HG03103 (cell line): ENCODE measurements around the gene NPEPPS.

Source experiments
- ATAC-seq: cut with Tn5 transposase; IDR thresholded peaks from one replicate; pipeline ENCODE4 v1.9.1; 2021; ENCODE audit warnings: low read depth; ENCODE audit not compliant: unreplicated experiment

NPEPPS gene

DNA sequence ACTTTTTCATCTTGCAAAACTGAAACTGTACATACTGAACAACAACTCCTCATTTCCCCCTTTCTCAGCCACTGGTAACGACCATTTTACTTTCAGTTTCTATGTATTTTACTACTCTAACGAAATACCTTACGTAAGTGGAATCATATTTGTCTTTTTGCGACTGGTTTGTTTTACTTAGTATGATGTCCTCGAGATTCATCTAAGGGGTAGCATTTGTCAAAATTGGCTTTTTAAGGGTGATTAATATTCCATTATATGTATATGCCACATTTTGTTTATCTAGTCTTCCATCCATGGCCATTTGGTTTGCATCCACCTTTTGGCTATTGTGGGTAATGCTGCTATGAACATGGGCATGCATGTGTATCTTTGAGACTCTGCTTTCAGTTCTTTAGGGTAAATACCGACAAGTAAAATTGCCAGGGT is 129.2 kb downstream of the NPEPPS start:
- ATAC-seq: no peak

DNA sequence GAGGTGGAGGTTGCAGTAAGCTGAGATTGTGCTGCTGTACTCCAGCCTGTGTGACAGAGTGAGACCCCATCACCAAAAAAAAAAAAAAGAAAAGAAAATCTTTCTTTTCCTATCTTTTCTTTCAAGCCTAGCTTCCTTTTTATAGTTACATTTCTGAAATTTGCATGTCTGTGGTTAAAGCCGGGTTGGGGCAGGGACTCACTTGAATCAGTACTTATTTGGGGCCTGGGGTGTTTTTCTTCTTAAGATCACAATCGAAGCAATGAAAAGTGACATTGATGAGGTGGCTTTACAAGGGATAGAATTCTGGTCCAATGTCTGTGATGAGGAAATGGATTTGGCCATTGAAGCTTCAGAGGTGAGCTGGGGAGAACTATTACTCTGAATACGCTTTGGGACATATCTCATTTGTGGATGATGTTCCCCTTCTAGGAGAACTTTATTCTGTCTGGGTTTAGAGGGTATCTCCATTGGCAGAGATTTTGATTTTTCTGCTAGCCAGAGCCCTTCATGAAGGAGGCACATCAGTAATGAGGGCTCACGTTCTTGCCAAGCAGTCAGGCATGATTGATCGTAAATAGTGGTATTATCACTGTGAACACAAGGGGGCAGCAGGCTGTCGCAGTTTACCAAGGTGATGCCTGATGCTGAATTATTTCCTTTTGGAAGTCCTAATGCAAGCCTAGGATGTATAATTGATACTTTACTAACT is 133.2 kb downstream of the NPEPPS start:
- no peak for ATAC-seq

DNA sequence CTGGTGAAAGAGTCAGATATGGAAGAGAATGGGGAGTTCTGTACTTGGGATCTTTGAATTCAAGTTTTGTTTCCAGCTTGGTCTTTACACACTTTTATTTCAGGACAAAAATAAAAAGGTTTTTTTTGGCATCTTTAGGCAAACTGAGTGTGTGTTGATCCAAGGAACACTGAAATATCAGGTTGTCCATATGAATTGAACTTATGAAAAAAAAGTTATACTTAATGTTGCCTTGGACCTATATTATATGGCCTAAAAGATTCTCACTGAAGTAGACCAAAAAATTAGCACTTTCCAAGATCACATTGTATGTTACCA is 133.7 kb downstream of the NPEPPS start:
- no peak for ATAC-seq

GRCh38 chr17:47665655-47666054 is 134.7 kb downstream of the NPEPPS start:
- ATAC-seq: no peak

GRCh38 chr17:47669081-47669480 is 138.2 kb downstream of the NPEPPS start:
- ATAC-seq: no peak

- ATAC-seq: no peak
These were observed 139.2 kb downstream of the NPEPPS start for GRCh38 chr17:47670064-47670463.
